Neural cell (in vitro differentiated cells): ENCODE data around the gene MND1. TPM values are rescaled to one million over a fixed set of nuclear protein-coding genes. Genes with fewer than 3 reads are reported as not detected.

ENCODE experiments used
- H2AFZ ChIP-seq: fragments of 200-600, 300-800 bp; sonication (generic), shearing (Covaris generic); 2 replicates; pipeline ENCODE4 v1.6.0; 2014; ENCODE audit warnings: low read depth, mild to moderate bottlenecking, antibody characterized with exemption, low read length, moderate library complexity
- H3F3A ChIP-seq: fragments of 200-600 bp; shearing (Covaris generic); 2 replicates; pipeline ENCODE4 v1.6.1; 2016; ENCODE audit warnings: mild to moderate bottlenecking, moderate library complexity, mixed read lengths, antibody characterized with exemption, low read length; ENCODE audit not compliant: insufficient read depth, poor library complexity, severe bottlenecking
- H3K27ac ChIP-seq: fragments of 200-600, 300-800 bp; sonication (generic), shearing (Covaris generic); 2 replicates; pipeline ENCODE4 v1.5.1; 2014; ENCODE audit warnings: mild to moderate bottlenecking, low read length, moderate library complexity
- H3K27me3 ChIP-seq: fragments of 300-800, 200-600 bp; sonication (generic), shearing (Covaris generic); 2 replicates; pipeline ENCODE4 v1.6.0; 2014; ENCODE audit warnings: mild to moderate bottlenecking, low read depth, low read length, moderate library complexity; ENCODE audit not compliant: insufficient read depth
- H3K36me3 ChIP-seq: fragments of 300-800, 200-600 bp; sonication (generic), shearing (Covaris generic); 2 replicates; pipeline ENCODE4 v1.5.1; 2014; ENCODE audit warnings: mild to moderate bottlenecking, antibody characterized with exemption, low read length, moderate library complexity; ENCODE audit not compliant: insufficient read depth
- H3K4me2 ChIP-seq: fragments of 300-800, 200-600 bp; sonication (generic), shearing (Covaris generic); 2 replicates; pipeline ENCODE4 v1.6.0; 2014; ENCODE audit warnings: mild to moderate bottlenecking, low read length
- H3K4me3 ChIP-seq: fragments of 300-800, 200-600 bp; sonication (generic), shearing (Covaris generic); 2 replicates; pipeline ENCODE4 v1.5.1; 2014; ENCODE audit warnings: mild to moderate bottlenecking, low read length, moderate library complexity
- H3K79me2 ChIP-seq: fragments of 200-600 bp; shearing (Covaris generic); replicated peaks from 2 replicates; pipeline ENCODE4 v1.6.0; 2014; ENCODE audit warnings: mild to moderate bottlenecking, low read length, moderate library complexity; ENCODE audit not compliant: insufficient read depth
- H3K9ac ChIP-seq: fragments of 300-800, 200-600 bp; sonication (generic), shearing (Covaris generic); 2 replicates; pipeline ENCODE4 v1.6.1; 2016; ENCODE audit warnings: mild to moderate bottlenecking, low read length, mixed read lengths
- H3K9me2 ChIP-seq: fragments of 200-600 bp; shearing (Covaris generic); 2 replicates; pipeline ENCODE4 v1.6.1; 2016; ENCODE audit warnings: mild to moderate bottlenecking, low read length, mixed read lengths; ENCODE audit not compliant: insufficient read depth
- H3K9me3 ChIP-seq: fragments of 200-600, 300-800 bp; sonication (generic), shearing (Covaris generic); 2 replicates; pipeline ENCODE4 v1.6.1; 2016; ENCODE audit warnings: mild to moderate bottlenecking, mixed run types, low read length, moderate library complexity, mixed read lengths
- H4K20me1 ChIP-seq: fragments of 200-600 bp; shearing (Covaris generic); 2 replicates; pipeline ENCODE4 v1.6.1; 2016; ENCODE audit warnings: mild to moderate bottlenecking, mixed run types; ENCODE audit not compliant: insufficient read depth
- CTCF ChIP-seq: fragments of 450-650 bp; IDR thresholded peaks from 2 replicates; pipeline ENCODE4 v1.5.1; 2014; ENCODE audit warnings: antibody characterized with exemption, mild to moderate bottlenecking, moderate library complexity; ENCODE audit not compliant: poor library complexity, severe bottlenecking
- EP300 ChIP-seq: fragments of 450-650 bp; conservative IDR thresholded peaks from 2 replicates; pipeline ENCODE4 v1.6.1; 2014; ENCODE audit warnings: antibody characterized with exemption, mild to moderate bottlenecking, moderate library complexity; ENCODE audit not compliant: poor library complexity, severe bottlenecking
- EZH2 ChIP-seq: fragments of 200-600, 300-800 bp; shearing (Covaris generic), sonication (generic); IDR thresholded peaks from 2 replicates; pipeline ENCODE4 v1.6.1; 2014; ENCODE audit warnings: antibody characterized with exemption, low read length, borderline replicate concordance, mild to moderate bottlenecking; ENCODE audit not compliant: insufficient read depth, poor library complexity, severe bottlenecking
- MXI1 ChIP-seq: fragments of 450-650 bp; conservative IDR thresholded peaks from 2 replicates; pipeline ENCODE4 v1.6.1; 2014; ENCODE audit warnings: antibody characterized with exemption, mild to moderate bottlenecking; ENCODE audit not compliant: poor library complexity, severe bottlenecking
- POLR2AphosphoS5 ChIP-seq: IDR thresholded peaks from 2 replicates; pipeline ENCODE4 v1.6.1; 2012
- RAD21 ChIP-seq: fragments of 450-650 bp; conservative IDR thresholded peaks from 2 replicates; pipeline ENCODE4 v1.6.1; 2014; ENCODE audit warnings: antibody characterized with exemption, mild to moderate bottlenecking, moderate library complexity
- REST ChIP-seq: IDR thresholded peaks from 2 replicates; pipeline ENCODE4 v1.6.1; 2012; ENCODE audit warnings: borderline replicate concordance
- SMC3 ChIP-seq: fragments of 450-650 bp; conservative IDR thresholded peaks from 2 replicates; pipeline ENCODE4 v1.6.1; 2014; ENCODE audit warnings: antibody characterized with exemption, mild to moderate bottlenecking, moderate library complexity; ENCODE audit not compliant: poor library complexity
- TAF1 ChIP-seq: IDR thresholded peaks from 2 replicates; pipeline ENCODE4 v1.6.1; 2012; ENCODE audit warnings: low read depth
- polyA plus RNA-seq: library from polyadenylated mRNA; depleted of rRNA; stranded (reverse); fragments of >200 nt; gene quantifications from 2 replicates; pipeline ENCODE4 v1.2.3, GENCODE V29; 2014

The MND1 gene
- polyA plus RNA-seq, 1 donor from 2014 or later: 5.6 TPM

GRCh38 chr4:153399358-153399757 is 54.9 kb downstream of the MND1 start:
- Histone ChIP-seq H4K20me1 (no peaks in the 10 kb centered on the region), H3F3A (no peaks in the 10 kb centered on the region), H3K4me2 (no peak overlapping the region), H3K27me3 (no peaks in the 10 kb centered on the region), H3K4me3 (no peak overlapping the region), H3K36me3 (no peaks in the 10 kb centered on the region), H3K9ac (no peak overlapping the region), H3K79me2 (no peaks in the 10 kb centered on the region), H2AFZ (no peak overlapping the region), H3K27ac (no peak overlapping the region), H3K9me3 (no peaks in the 10 kb centered on the region), H3K9me2 (no peaks in the 10 kb centered on the region)
- TF ChIP-seq CTCF (no peak), EZH2 (no peak), TAF1 (no peak), EP300 (no peak), POLR2AphosphoS5 (no peak)

- Histone ChIP-seq H3K4me3 (no peak overlapping the region), H3K9ac (no peak overlapping the region), H3K9me2 (no peaks in the 10 kb centered on the region), H4K20me1 (no peaks in the 10 kb centered on the region), H3K4me2 (no peak overlapping the region), H3K9me3 (no peaks in the 10 kb centered on the region), H3K27me3 (no peaks in the 10 kb centered on the region), H3K27ac (no peak overlapping the region), H3K36me3 (no peaks in the 10 kb centered on the region), H3K79me2 (no peaks in the 10 kb centered on the region), H3F3A (no peaks in the 10 kb centered on the region), H2AFZ (no peak overlapping the region)
- TF ChIP-seq CTCF (no peak), SMC3 (no peak), REST (no peak), EZH2 (no peak), EP300 (no peak), POLR2AphosphoS5 (no peak), TAF1 (no peak), RAD21 (no peak), MXI1 (no peak)
Measured at GRCh38 chr4:153401501-153401900, 57.0 kb downstream of the MND1 start.
